Stromal cell of bone marrow (primary cell): ENCODE measurements around the gene TNF.

Source experiments
- DNase-seq: peaks from one replicate; pipeline ENCODE4 v3.0.0-alpha.2; 2012; ENCODE audit warnings: low read depth

The TNF gene

DNA sequence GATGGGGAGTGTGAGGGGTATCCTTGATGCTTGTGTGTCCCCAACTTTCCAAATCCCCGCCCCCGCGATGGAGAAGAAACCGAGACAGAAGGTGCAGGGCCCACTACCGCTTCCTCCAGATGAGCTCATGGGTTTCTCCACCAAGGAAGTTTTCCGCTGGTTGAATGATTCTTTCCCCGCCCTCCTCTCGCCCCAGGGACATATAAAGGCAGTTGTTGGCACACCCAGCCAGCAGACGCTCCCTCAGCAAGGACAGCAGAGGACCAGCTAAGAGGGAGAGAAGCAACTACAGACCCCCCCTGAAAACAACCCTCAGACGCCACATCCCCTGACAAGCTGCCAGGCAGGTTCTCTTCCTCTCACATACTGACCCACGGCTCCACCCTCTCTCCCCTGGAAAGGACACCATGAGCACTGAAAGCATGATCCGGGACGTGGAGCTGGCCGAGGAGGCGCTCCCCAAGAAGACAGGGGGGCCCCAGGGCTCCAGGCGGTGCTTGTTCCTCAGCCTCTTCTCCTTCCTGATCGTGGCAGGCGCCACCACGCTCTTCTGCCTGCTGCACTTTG, at the start of gene TNF:
TNF (plus strand) TSS at position 231 of the 567 bp plus-strand sequence; CDS start at position 408, 177 bp downstream.
- DNase-seq, result no peak

DNA sequence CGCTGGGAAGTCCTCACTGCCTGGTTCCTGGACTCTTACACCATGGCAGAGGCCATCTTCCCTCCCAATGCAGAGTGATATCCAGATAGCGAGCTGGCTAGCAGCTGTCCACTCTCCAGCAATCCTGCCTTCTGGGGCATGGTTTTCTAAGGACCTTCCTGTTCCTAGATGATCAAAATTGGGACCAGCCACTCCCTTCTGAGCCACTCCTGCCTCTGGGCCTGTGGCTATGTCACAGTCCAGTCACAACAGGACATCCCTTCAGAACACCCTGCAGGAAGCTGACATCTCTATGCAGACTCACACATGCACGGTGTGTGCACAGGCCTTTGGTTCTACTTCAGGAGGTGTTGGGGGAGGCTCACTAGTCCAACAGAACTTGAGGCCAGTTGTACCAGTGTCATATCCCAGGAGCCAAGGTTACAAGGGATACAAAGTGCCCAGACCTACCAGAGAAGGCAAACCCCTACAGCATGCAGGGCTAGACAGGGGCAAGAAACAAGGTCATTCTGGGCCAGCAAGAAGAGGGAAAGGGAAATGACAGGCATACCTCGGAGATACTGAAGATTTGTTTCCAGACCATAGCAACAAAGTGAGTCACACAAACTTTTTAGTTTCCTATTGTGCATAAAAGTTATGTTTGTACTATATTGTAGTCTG, 49.3 kb upstream of the TNF start:
- no peak for DNase-seq

DNA sequence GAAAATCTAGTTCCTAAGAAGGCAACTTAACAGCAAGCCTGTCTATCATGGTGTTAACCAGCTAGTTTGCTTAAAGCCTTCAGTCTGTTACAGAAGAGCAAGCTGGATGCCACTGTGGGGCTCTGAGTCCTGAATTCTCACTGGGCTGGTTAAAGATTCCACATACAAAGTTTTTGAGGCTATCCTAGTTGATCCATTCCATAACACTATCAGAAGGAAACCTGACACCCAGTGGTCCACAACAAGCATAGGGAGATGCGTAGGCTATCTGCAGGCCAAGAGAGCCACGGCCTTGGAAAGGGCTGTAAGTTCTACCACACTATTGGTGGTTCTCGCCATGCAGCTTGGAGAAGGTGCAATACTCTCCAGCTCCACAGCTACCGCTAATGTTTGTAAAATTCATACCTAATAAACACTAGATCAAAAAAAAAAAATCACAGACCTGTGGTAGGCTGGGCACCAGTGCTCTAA, 47.0 kb upstream of the TNF start:
- no peak for DNase-seq

DNA sequence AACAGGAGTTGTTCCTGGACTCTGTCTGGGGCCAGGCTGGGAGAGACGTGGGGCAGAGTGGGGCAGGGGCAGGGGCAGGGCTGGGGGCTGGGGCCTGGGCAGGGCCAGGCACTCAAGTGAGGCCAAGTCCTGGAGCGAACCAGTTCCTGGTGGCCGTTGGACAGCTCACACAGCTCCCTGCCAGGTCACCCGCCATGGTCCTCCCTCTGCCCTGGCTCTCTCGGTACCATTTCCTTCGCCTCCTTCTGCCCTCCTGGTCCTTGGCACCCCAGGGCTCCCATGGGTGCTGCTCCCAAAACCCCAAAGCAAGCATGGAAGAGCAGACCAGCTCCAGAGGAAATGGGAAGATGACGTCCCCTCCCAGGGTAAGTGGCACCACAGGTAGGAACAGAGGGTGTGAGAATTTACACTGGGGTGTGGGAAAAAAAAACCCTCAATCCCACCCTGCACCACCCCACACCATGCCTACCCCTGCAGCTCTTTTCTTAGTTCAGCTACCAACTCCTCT, 46.5 kb upstream of the TNF start, which contains the start of gene MCCD1:
MCCD1 (plus strand) TSS at position 142 of the 508 bp plus-strand sequence; CDS start at position 195, 53 bp downstream.
- no peak for DNase-seq

DNA sequence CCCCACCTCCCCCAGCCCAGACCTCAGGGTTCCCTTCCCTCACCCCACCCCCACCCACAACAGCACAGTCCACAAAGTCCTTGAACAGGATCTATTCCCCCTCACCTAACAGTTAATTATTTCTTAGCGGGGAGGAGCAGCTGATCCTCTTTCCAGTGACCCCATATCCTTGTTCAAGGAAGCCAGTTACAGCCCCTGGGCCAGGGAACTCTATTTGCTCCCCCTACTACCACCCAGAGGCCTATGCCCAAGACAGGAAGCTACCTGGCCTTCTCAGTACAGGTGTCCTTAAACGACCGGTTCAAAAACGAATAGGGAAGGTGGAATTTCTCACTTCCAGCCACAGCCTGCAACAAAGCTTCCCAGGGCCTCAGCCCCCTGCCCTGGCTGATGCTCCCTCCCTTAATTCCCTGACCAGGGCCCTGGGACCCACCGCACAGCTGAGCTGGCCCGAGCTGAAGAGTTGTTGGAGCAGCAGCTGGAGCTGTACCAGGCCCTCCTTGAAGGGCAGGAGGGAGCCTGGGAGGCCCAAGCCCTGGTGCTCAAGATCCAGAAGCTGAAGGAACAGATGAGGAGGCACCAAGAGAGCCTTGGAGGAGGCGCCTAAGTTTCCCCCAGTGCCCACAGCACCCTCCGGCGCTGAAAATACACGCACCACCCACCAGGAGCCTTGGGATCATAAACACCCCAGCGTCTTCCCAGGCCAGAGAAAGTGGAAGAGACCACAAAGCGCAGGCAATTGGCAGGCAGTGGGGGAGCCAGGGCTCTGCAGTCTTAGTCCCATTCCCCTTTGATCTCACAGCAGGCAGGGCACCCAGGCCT, 45.8 kb upstream of the TNF start:
- no peak for DNase-seq

DNA sequence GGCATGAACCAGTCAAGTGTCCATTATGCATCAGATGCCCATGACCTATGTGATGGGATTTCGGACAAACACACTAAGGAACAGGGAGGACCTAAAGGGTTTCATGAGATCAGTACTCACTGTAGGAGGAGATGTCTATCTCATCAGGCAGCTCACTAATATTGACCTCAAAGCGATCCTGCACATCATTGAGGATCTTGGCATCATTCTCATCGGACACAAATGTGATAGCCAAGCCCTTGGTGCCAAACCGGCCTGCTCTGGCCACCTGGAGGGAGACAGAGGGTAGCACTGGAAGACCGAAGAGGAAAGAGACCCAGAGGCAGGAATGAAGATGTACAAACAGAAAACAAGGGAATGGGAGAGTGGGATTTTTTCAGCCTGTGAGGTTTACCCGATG, 44.7 kb upstream of the TNF start:
- no peak for DNase-seq

DNA sequence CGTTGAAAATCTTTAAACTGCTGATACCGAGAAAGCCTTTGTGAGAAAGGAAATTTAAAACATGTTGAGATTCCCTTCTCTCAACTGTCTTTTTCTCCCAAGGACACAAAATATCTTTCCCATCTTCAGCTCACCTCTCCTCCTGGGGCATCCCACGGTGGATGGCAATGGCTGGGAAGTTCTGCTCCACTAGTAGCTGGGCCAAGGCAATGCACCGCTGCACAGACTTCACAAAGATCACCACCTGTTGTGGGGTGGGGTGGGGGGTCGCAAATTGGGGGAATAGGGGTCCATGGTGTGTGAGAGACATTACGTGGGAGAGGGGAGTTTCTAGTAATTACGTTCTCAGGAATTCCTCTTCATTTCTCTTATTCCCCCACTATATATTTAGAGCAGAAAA, 44.2 kb upstream of the TNF start:
- no peak for DNase-seq

DNA sequence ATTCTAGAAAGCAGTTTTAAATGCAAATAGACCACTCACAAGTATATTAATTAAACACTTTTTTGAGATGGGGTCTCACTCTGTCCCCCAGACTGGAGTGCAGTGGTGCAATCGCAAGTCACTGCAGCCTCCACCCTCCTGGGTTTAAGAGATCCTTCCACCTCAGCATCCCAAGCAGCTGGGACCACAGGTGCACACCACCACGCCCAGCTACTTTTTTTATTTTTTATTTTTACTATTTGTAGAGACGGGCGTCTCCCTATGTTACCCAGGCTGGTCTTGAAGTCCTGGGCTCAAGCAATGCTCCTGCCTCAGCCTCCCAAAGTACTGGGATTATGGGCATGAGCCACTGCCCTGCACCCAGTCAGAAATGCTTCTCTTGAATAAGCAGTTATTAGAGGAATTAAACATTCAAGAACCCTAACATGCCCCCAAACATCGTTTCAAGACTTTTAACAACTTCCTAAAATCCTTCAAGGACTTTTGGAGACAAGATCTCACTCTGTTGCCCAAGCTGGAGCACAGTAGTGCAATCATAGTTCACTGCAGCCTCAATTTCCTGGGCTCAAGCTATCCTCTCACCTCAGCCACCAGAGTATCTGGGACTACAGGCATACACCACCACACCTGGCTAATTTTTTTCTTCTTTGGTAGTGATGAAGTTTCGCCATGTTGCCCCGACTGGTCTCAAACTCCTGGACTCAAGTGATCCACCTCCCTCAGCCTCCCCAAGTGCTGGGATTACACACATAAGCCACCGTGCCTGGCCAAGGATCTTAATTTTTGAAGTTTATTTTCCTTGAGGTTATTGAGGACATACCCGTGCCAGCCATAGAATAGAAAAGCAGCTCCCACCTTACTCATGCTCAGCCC, 43.4 kb upstream of the TNF start:
- no peak for DNase-seq

DNA sequence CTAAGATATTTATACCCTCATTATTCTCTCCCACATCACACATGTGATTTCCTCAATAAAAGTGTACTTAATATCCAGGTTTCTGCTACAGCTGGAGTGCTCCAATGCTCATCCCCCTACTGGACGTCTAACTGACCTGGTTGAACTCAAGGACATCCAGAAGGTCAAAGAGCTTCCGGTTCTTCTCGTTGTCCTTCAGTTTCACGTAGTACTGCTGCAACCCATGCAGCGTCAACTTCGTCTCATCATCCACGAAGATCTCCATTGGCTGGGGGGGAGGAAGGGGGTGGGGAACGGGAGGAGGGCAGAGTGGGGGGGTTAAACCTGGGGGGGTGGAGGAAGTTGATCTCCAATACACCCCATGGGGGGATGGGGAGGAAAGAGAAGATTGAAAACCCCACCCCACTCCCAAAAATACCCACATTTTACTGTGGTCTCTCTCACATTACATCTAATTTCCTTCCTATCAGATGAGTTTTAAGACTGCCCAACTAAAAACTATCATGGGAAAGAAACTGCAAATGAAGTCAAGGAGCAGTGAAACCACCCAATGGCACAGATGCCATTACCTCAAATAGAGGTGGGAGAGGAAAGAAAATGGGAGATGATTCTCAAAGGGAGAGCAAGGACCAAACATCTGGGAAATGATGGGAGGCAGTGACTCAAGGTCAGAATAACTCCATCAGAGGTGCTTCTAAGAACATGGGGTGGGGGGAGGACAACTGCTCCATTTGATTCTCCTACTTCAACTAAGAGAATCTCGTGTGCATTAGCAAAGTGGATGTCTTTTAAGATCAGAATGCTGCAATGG, 42.5 kb upstream of the TNF start:
- no peak for DNase-seq

DNA sequence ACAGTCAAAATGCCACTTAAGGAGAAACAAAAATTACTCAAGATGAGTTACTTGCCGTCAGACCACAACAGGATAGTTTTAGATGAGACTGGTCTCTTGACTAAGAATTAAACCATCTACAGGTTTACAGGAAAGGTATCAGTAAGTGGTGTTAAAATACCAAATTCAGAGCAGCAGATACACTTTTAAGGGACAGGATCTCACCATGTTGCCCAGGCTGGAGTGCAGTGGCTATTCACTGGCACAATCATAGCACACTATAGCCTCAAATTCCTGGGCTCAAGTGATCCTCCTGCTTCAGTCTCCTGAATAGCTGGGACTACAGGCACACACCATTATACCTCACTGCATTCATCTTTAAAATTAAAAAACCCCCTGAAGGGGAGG, 41.9 kb upstream of the TNF start:
- DNase-seq, result no peak

DNA sequence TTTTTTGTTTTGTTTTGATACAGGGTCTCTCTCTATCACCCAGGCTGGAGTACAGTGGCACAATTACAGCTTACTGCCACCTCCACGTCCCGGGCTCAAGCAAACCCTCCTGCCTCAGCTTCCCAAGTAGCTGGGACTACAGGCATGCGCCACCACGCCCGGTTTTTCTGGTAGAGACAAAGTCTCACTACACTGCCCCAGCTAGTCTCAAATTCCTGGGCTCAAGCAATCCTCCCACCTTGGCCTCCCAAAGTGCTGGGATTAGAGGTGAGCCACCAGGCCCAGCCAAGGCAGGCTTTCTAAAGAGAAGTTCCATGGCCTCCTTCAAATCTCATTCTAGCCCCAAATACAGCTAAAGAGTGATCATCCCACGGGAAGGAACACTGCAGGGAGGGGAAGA, 41.4 kb upstream of the TNF start:
- no peak for DNase-seq

DNA sequence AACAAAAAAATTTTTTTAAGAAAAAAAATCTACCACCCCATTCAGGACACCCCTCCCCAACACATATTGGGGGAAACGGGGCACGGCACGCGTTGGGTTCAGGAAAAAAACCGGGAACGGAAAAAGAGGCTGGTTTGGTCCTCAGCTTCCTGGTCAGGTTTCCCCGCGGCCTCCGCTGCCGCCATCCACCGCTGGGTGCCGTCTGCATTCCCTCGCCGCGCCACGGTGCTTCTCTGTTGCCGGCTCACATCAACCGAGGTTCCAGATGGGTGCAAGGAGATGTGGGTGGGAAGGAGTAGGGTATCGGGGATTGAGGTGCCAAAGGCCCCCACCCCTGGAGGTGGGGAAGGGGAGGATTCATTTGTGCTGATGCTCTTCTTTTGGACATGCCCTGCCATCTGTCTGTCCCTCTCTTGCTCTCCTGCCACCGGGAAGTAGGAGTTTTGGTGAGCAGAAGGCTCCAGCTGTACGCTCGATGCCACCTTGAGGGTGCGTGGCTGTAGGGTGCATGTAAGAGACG, 40.8 kb upstream of the TNF start:
- no peak for DNase-seq

DNA sequence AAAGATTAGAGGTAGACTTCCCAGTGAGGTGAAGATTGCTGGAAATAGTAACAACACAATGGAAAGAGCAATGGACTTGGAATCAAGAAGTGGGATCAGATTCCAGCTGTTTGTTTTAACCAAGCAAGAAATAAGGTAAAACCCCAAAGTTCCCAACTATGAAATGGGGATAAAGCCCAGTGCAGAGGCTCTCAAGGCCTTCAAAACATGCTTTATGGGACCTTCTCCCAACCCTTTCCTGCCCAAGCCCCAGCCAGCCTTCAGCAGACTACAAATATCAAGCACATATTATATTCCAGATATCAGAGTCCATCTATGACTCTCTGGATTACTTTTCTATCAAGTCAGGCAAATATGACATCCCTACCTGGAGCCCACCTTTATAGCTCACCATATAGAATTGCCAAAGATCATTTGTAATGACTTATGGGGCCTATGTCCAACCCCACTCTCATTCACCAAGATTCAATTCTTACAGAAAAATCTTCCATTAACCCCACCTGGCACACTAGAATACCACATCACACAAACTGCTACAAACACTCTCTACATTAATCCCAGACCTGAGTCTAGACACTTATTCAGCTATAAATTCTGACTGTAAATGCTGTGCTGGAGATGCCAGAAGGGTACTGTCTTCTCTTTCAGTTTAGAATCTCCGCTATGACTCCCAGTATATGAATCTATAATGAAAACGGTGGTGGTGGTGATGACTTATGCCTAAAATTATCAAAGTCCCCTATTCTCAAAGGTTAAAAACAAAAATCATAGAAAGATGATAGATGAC, 39.6 kb upstream of the TNF start:
- DNase-seq, result no peak

DNA sequence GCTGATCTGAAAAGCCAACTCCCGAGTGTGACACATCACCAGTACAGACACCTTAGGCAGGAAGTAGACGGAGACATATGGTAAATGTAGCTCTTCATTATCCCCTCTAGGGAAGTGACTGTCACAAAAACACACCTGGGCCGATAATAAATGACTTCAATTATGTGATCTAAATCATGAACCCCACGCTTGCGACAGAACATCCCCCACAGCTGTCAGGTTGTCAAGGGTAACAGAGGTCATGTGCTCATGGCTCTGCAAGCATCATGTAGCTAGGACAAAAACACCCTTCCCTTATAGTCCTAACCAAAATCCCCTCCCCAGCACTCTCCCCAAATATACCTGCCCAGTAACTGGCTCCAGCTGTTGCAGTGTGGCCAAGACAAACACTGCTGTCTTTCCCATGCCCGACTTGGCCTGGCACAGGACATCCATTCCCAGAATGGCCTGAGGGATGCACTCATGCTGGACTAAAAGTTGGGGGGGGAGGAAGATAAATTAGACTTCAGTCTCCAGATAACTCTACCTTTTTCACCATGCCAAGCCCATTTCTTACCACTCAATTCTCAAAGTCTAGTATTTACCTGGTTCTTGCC, 36.5 kb upstream of the TNF start:
- no peak for DNase-seq

DNA sequence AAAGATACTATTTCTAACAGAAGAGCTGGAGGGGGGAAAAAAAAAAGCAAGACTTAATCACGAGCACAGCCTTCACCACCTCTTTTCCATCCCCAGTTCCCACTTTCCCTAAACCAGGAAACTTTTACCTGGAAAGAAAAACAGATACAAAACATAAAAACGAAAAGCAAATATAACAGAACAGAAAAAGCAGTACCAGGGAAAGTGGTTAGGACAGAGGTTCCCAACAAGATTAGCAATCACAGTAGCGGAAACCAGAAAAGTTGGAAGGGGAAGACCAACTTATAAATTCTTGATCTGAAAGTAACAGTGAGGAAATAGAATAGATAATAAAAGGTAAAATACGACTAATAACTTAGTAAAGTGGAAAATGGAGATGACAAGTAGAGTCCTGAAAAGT, 34.7 kb upstream of the TNF start:
- DNase-seq, result no peak

DNA sequence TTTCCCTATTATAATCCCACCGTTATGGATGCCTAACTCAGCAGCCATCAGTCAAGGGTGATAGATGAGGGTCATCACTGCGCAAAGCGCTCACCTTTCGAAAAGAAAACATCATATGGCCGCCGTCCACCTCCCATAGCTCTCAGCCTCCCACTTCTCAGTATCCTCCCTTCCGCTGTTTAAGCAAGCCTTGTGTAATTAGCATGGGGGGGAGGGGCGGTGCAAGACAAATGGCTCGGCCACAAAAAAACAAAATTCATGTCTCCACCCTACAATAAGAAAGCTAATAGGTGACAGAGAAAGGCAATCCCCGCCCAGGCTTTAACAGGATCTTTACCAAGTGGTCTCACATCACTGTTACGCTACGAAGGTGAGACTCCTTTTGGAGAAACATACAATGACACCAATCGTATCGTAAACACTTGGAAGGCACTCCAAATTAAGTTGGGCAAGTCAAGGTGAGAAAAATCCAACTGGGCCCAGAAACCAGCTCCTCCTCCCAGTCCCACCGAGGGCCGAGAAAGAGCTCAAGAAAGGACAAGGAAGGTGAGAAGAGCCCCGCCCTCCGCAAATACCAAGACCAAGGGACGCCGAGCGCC, 34.2 kb upstream of the TNF start:
- no peak for DNase-seq

DNA sequence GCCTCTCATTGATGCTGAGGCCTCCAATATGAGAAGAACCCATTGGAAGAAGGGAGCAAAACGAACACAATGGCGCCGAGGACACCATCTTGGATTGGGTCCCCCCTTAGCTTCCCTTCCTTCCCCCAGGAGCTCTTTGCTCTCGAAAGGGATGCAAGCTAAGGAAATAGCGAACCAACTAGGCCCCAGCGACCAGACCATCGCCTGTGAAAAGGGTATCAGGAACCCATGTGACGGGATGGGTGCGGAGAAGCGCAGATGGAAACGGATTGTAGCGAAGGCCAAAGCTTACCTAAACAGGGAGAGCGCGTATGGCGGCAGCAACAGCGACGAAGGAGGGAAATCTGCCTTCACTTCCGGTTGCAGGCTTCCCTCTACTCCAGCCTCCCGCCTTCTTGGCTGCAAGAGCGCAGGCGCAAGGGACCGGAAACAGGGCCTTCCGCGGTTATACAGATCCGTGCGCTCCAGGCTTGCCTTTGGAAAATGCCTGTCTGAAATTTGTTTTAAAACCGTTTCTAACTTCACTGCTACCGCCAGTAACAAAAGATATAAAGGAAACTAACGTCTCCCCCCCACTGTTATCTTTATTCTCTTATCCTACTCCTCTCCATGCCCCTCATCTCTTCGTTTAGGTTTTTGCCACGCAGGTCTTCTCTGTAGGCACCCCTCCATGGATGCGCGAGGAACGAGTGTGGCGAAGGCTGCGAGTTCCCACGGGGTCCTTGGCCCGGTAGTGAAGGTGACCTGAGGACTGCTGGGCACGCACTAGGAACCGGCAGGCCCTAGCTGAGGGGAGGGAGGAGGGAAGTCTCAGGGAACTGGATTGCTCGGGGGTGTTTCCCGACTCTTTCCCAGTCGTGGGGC, 33.5 kb upstream of the TNF start, which contains the start of gene DDX39B:
DDX39B (minus strand) TSS at position 346 of the 864 bp plus-strand sequence. CDS start 1,471 bp downstream, outside the sequence.
- DNase-seq, result peak; percentile 95

DNA sequence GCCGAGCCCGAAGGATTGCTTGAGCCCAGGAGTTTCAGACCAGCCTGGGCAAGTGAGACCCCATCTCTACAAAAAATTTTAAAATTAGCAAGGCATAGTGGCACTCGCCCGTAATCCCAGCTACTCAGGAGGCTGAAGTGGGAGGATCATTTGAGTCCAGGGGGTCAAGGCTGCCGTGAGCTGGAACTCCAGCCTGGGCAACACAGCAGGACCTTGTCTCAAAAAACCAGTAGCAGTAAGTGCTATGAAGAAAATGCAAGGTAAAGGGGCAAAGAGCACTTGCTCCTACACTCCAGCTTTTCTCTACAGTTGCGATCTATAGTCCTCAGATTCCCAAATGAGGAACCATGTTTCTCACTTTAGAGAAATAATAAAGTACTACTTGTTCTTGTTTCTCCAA, 31.7 kb upstream of the TNF start:
- no peak for DNase-seq
